Right lobe of liver (tissue), 6 donors: ENCODE results near the gene CD4. TPM values are rescaled to one million over a fixed set of nuclear protein-coding genes. Genes with fewer than 3 reads are reported as not detected.

ENCODE experiments used
- ATAC-seq, 4 donors: fragments of 200-7000 bp; cut with Tn5 transposase; one replicate each; pipeline ENCODE4 v1.9.1; 2020; ENCODE audit warnings: mild to moderate bottlenecking in 4 of 4, moderate library complexity in 4 of 4
- DNase-seq, 3 donors: peaks; one replicate each; pipeline ENCODE4 v3.0.0-alpha.2; 2020
- H3K27ac ChIP-seq, 3 donors: fragments of 200-600 bp; one replicate each; pipeline ENCODE4 v1.8.0; 2022
- H3K27me3 ChIP-seq, 2 donors: fragments of 200-600 bp; one replicate each; pipeline ENCODE4 v1.8.0; 2022
- H3K36me3 ChIP-seq, 4 donors: fragments of 200-600 bp; sonication (generic) in 1 of 4; one replicate each; pipeline versions ENCODE4 v1.5.1 to v1.8.0; 2017 to 2022; ENCODE audit warnings: control low read depth in 1 of 4
- H3K4me1 ChIP-seq, 4 donors: fragments of 200-600 bp; sonication (generic) in 1 of 4; one replicate each; pipeline versions ENCODE4 v1.5.1 to v1.8.0; 2017 to 2022; ENCODE audit warnings: control low read depth in 1 of 4
- H3K4me3 ChIP-seq, 3 donors: fragments of 200-600 bp; one replicate each; pipeline ENCODE4 v1.8.0; 2022
- H3K9me3 ChIP-seq, 4 donors: fragments of 200-600 bp; sonication (generic) in 1 of 4; one replicate each; pipeline versions ENCODE4 v1.5.1 to v1.8.0; 2017 to 2022; ENCODE audit warnings: control low read depth in 1 of 4
- POLR2A ChIP-seq: fragments of 450-650 bp; IDR thresholded peaks from one replicate; pipeline ENCODE4 v1.6.1; 2017; ENCODE audit warnings: antibody characterized with exemption, mild to moderate bottlenecking
- WGBS: methylation state at CpG from one replicate; pipeline ENCODE4 v1.1.6; 2018; ENCODE audit warnings: low coverage, low lambda C conversion rate; ENCODE audit not compliant: insufficient coverage; ENCODE audit errors: missing lambda C conversion rate; 5-methylcytosine and 5-hydroxymethylcytosine counted together
- intact Hi-C, 2 donors: fragments of 100-400 bp; cut with DNase I; formaldehyde crosslinking; loops; one replicate each; pipeline versions ENCODE4 v1.11.2 to v1.14.1; 2022
- total RNA-seq, 6 experiments: library from RNA; depleted of rRNA in 2 of 6; stranded (reverse); fragments of >200 nt in 2 of 6; fragmentation: NEBNext Ultra II Directional in 3 of 6; extraction: Animal tissue kit (Norgen Biotek cat#: 25700) in 3 of 6; gene quantifications; one replicate each; pipeline versions ENCODE4 v1.1.0 to v1.2.4, GENCODE V29; 2016 to 2023
- TF ChIP-seq, protein P1 (sequence below), 4 donors: fragments of 200-600 bp in 3 of 4; fragments of 450-650 bp in 1 of 4; IDR thresholded peaks; one replicate each; pipeline versions ENCODE4 v1.5.1 to v1.8.0; 2016 to 2022; ENCODE audit warnings: antibody characterized with exemption in 4 of 4, mild to moderate bottlenecking in 2 of 4
- donor health status: DM: no; HTN: yes; CAD: no.
- donor health status: DM: no; HTN: no; CAD: no.
- donor health status: DM: no; HTN: no; CAD: no.
- donor health status: DM: no; HTN: yes; CAD: no.
- donor health status: DM: no; HTN: yes; CAD: no.

The CD4 gene
- total RNA-seq, 6 experiments from 2014 or later, result 10.0 to 41.6 (median 28.1) TPM

DNA sequence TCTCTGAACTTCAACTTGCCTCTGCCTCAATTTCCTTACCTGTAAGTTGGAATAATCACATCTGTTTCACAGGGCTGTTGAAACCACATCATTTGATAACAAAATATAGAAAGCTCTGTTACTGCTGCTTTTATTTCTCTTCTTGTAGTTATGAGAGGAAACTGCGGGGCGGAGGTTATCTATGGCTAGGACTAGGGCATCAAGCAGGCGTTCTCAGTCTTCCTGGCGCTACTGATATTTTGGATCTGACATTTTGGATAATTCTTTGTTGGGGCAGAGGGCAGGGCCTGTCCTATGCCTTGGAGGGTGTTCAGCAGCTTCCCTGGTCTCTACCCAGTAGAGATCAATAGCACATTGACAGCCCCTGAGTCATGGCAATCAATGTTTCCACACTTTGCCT, 42.8 kb downstream of the CD4 start:
- no peak for DNase-seq
- TF ChIP-seq POLR2A, result no peak
- TF ChIP-seq, protein P1, sequence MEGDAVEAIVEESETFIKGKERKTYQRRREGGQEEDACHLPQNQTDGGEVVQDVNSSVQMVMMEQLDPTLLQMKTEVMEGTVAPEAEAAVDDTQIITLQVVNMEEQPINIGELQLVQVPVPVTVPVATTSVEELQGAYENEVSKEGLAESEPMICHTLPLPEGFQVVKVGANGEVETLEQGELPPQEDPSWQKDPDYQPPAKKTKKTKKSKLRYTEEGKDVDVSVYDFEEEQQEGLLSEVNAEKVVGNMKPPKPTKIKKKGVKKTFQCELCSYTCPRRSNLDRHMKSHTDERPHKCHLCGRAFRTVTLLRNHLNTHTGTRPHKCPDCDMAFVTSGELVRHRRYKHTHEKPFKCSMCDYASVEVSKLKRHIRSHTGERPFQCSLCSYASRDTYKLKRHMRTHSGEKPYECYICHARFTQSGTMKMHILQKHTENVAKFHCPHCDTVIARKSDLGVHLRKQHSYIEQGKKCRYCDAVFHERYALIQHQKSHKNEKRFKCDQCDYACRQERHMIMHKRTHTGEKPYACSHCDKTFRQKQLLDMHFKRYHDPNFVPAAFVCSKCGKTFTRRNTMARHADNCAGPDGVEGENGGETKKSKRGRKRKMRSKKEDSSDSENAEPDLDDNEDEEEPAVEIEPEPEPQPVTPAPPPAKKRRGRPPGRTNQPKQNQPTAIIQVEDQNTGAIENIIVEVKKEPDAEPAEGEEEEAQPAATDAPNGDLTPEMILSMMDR (IDR thresholded peaks at IDR 0.05), result no peak

DNA sequence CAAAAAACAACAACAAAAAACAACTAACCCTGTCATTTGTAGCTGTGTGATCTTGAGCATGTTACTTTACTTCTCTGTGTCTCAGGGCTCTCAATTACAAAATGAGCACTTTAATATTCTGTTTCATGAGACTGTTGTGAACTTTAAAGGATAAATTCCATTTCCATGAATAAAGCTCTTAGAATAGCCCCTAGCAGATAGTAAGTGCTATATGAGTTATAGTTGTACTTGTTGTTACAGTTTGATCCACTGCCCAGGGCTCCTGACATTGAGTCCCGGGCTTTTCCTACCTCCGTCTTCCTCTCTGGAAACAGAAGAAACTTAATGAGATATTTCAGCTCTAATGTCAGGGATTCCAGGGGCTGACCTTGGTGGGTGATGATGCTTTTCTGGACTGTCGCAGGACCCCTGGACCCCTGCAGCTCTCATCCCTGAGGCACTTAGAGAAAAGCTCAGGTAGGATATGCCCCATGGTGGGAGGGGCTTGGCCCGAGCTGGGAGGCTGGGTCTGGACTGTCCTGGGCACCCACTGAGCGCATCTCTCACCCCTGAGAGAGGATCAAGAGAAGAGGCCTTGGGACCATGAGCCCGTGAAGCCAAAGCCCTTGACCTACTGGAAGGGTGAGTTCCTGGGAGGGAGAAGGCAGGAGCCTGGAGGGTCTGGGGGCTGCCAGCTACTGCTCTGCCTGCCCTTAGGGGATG, 44.0 kb downstream of the CD4 start:
- Histone ChIP-seq H3K4me1 (peaks cover 0 to 5% (median 0%) of the 10 kb centered on the region in 4 donors), H3K27me3 (no peaks in the 10 kb centered on the region), H3K36me3 (no peaks in the 10 kb centered on the region), H3K4me3 (no peak overlapping the region), H3K9me3 (no peaks in the 10 kb centered on the region), H3K27ac (no peak overlapping the region)
- 78% methylated on average over 4 of the region's 6 CpGs for WGBS
- TF ChIP-seq POLR2A, result no peak
- TF ChIP-seq, protein P1 (IDR thresholded peaks at IDR 0.05), result no peak
- intact Hi-C loops, result loop anchor here in 1 of 2 donors (10.0 kb wide), 1 partner anchor 209 kb away; no protein-coding TSS in a partner anchor
- DNase-seq (no peak), ATAC-seq (no peak)

More for the DNA sequence above, 42.8 kb downstream of the CD4 start:
- no peaks in the 10 kb centered on the region for H3K27me3 ChIP-seq
- H3K36me3 ChIP-seq, result no peaks in the 10 kb centered on the region
- no peak overlapping the region for H3K4me3 ChIP-seq
- intact Hi-C loops, result loop anchor here in 1 of 2 donors (10.0 kb wide), 1 partner anchor 207 kb away; no protein-coding TSS in a partner anchor
- 76% methylated on average over 4 of the region's 4 CpGs for WGBS
- peak in 2 of 4 donors; percentile 24 to 38 for ATAC-seq
- peaks cover 0 to 5% (median 0%) of the 10 kb centered on the region in 4 donors for H3K4me1 ChIP-seq
- H3K9me3 ChIP-seq, result no peaks in the 10 kb centered on the region
- H3K27ac ChIP-seq, result no peak overlapping the region

GRCh38 chr12:6834254-6834653, 44.9 kb downstream of the CD4 start:
- intact Hi-C loops, result loop anchor here in 1 of 2 donors (10.0 kb wide), 1 partner anchor 209 kb away; no protein-coding TSS in a partner anchor
- Histone ChIP-seq H3K36me3 (no peaks in the 10 kb centered on the region), H3K27me3 (no peaks in the 10 kb centered on the region), H3K4me3 (no peak overlapping the region), H3K4me1 (no peaks in the 10 kb centered on the region), H3K27ac (no peak overlapping the region), H3K9me3 (no peaks in the 10 kb centered on the region)
- DNase-seq (no peak), ATAC-seq (no peak)
- WGBS, result 64% methylated on average over 1 of the region's 1 CpG
- no peak for TF ChIP-seq POLR2A
- TF ChIP-seq, protein P1 (IDR thresholded peaks at IDR 0.05), result no peak

DNA sequence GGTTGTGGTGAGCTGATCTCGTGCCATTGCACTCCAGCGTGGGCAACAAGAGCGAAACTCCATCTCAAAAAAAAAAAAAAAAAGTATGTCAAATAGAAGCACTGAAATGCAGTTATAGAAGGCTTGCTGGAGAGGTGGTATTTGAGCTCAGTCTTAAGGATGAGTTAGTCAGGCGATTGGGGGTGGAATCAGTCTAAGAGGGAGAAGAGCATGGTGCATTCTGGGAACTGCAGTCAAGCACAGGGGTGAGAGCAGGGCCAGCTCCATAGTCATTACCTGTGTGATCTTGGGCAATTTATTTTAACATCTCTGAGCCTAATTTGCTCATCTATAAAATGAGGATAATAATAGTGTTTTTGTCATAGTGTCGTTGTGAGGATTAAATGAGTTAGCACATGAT, 45.5 kb downstream of the CD4 start:
- no peak for DNase-seq
- H3K27ac ChIP-seq, result no peak overlapping the region
- intact Hi-C loops, result loop anchor here in 1 of 2 donors (5.0 to 10.0 kb wide), 2 partner anchors 103 to 210 kb away; no protein-coding TSS in a partner anchor
- H3K27me3 ChIP-seq, result no peaks in the 10 kb centered on the region
- no peak for TF ChIP-seq POLR2A
- TF ChIP-seq, protein P1 (IDR thresholded peaks at IDR 0.05), result no peak
- WGBS, result 72% methylated on average over 5 of the region's 5 CpGs
- no peak overlapping the region for H3K4me3 ChIP-seq
- no peaks in the 10 kb centered on the region for H3K9me3 ChIP-seq
- ATAC-seq, result no peak
- no peaks in the 10 kb centered on the region for H3K36me3 ChIP-seq
- no peaks in the 10 kb centered on the region for H3K4me1 ChIP-seq
